Spleen (tissue), 7 donors: ENCODE data around the gene ZNF652.

Source experiments
- POLR2A ChIP-seq, 3 donors: fragments of 450-650 bp; IDR thresholded peaks; one replicate each; pipeline ENCODE4 v1.5.1; 2017; ENCODE audit warnings: antibody characterized with exemption in 3 of 3, mild to moderate bottlenecking in 1 of 3
- TF ChIP-seq, protein P1 (sequence below), 11 experiments: fragments of 200-600 bp in 7 of 11; fragments of 450-650 bp in 4 of 11; sonication (generic) in 4 of 11; IDR thresholded peaks in 8 of 11; conservative IDR thresholded peaks in 3 of 11; 1 replicate in 7 of 11; 2 replicates in 4 of 11; pipeline versions ENCODE4 v1.4.0 to v1.8.0; 2016 to 2021; ENCODE audit warnings: antibody characterized with exemption in 11 of 11, inconsistent platforms in 4 of 11, mild to moderate bottlenecking in 1 of 11
- donor health status: DM: no; HTN: no; CAD: no; lungs with moderate emphysema.
- donor health status: DM: no; HTN: no; CAD: no.
- donor health status: DM: no; HTN: no; CAD: no.

DNA sequence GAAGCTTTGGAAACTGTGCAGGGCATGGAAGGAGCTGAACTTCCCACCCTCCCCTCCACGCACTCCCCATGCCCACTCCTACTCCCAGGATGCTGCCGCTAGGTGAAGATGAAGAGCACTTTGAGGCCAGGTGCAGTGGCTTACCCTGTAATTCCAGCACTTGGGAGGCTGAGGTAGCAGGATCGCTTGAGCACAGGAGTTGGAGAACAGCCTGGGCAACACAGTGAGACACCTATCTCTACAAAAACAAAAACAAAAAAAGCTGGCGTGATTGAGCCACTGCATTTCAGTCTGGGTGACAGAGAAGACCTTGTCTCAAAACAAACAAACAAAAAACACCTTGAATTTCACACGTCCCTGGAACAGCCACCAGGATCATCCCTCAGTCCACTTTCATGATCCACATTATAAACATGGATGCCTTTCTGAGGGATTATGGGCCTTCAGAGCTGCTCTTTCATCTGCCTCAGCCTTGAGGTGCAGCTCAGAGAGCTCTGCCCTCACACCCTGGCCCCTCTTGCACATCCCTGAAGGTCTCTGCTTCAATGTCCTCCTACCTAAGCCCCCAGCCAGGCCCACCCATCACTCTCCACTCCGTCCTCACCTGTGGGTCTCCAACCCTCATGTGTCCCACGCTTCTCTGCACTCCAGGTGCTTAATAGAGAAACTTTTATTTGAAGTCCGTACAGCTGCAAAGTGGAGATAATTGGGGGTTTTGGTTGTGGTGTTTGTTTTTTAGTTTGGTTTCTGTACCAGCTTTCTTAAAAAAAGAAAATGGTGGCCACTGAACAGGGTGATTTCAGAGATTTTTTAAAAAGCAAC lies 26.9 kb upstream of the ZNF652 start:
- TF ChIP-seq, protein P1, sequence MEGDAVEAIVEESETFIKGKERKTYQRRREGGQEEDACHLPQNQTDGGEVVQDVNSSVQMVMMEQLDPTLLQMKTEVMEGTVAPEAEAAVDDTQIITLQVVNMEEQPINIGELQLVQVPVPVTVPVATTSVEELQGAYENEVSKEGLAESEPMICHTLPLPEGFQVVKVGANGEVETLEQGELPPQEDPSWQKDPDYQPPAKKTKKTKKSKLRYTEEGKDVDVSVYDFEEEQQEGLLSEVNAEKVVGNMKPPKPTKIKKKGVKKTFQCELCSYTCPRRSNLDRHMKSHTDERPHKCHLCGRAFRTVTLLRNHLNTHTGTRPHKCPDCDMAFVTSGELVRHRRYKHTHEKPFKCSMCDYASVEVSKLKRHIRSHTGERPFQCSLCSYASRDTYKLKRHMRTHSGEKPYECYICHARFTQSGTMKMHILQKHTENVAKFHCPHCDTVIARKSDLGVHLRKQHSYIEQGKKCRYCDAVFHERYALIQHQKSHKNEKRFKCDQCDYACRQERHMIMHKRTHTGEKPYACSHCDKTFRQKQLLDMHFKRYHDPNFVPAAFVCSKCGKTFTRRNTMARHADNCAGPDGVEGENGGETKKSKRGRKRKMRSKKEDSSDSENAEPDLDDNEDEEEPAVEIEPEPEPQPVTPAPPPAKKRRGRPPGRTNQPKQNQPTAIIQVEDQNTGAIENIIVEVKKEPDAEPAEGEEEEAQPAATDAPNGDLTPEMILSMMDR (IDR thresholded peaks at IDR 0.05 in 8 of 11, conservative IDR thresholded peaks at IDR 0.05 in 3 of 11): no peak
- no peak for TF ChIP-seq POLR2A (IDR thresholded peaks at IDR 0.05)
